Parathyroid adenoma (tissue), 2 donors: ENCODE measurements around the gene NCBP2L.

Source experiments
- H2AFZ ChIP-seq: fragments of 300-600 bp; sonication (generic); one replicate; pipeline ENCODE4 v1.7.0; 2017; ENCODE audit warnings: antibody characterized with exemption, mild to moderate bottlenecking
- H3K27ac ChIP-seq: fragments of 300-600 bp; sonication (generic); one replicate; pipeline ENCODE4 v1.7.0; 2017
- H3K27me3 ChIP-seq: fragments of 300-600 bp; sonication (generic); one replicate; pipeline ENCODE4 v1.7.0; 2017; ENCODE audit warnings: low read length; ENCODE audit not compliant: control insufficient read depth, insufficient read depth
- H3K36me3 ChIP-seq: fragments of 300-600 bp; sonication (generic); one replicate; pipeline ENCODE4 v1.7.0; 2017; ENCODE audit warnings: low read length; ENCODE audit not compliant: control insufficient read depth, insufficient read depth
- H3K4me1 ChIP-seq: fragments of 300-600 bp; sonication (generic); one replicate; pipeline ENCODE4 v1.7.0; 2017; ENCODE audit warnings: control low read depth
- H3K4me2 ChIP-seq: fragments of 300-600 bp; sonication (generic); one replicate; pipeline ENCODE4 v1.7.0; 2017; ENCODE audit warnings: low read length
- H3K4me3 ChIP-seq: fragments of 300-600 bp; sonication (generic); one replicate; pipeline ENCODE4 v1.7.0; 2017; ENCODE audit warnings: low read depth, low read length
- H3K79me2 ChIP-seq: fragments of 300-600 bp; sonication (generic); one replicate; pipeline ENCODE4 v1.7.0; 2017; ENCODE audit warnings: control low read depth
- H3K9ac ChIP-seq: fragments of 300-600 bp; sonication (generic); one replicate; pipeline ENCODE4 v1.7.0; 2017; ENCODE audit warnings: mild to moderate bottlenecking
- H3K9me3 ChIP-seq: fragments of 300-600 bp; sonication (generic); one replicate; pipeline ENCODE4 v1.7.0; 2017; ENCODE audit warnings: low read length; ENCODE audit not compliant: control insufficient read depth
- TF ChIP-seq, protein P1 (sequence below): fragments of 300-600 bp; sonication (generic); IDR thresholded peaks from one replicate; pipeline ENCODE4 v1.7.0; 2017; ENCODE audit warnings: antibody characterized with exemption, mild to moderate bottlenecking
- donor health status: primary hyperparathyroidism.

The NCBP2L gene

DNA sequence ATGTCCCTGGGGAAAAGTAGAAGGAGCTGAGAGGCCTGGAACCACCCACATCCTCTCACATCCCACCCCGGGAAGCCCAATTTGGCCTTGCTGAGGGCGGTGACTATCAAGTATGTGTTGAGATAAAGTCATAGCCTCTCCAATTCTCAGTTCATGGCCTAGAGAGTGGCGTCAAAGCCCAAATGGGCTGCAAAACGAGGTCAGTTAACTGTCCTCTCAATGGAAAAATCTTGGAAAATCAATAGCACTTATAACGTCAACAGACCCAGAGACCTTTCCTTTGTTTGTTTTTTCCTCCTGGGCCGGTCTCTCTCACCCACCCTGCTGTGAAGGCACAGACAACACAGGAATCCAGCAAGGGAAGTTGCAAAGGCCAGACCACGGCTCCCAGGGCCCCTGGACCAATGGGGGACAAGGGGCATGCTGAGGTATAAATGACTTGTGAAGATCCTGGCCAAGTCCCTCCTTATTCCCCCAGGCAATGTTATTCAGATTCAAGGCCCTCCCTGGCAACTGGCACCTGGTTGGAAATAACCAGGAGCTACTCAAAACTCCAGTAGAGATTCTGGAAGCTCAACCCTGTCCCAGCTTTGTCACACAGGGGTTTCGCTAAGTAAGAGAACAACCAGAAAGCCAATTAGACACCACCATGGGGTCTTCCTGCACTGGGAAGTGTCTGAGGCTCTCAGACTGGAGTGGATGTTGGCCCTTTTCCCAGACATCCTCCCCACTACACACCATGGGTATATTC lies 40.6 kb upstream of the NCBP2L start:
- peaks cover 4% of the 10 kb centered on the region for H3K79me2 ChIP-seq
- no peak overlapping the region for H2AFZ ChIP-seq
- no peak overlapping the region for H3K4me2 ChIP-seq
- H3K9me3 ChIP-seq = no peaks in the 10 kb centered on the region
- no peaks in the 10 kb centered on the region for H3K27me3 ChIP-seq
- no peak overlapping the region for H3K9ac ChIP-seq
- no peaks in the 10 kb centered on the region for H3K36me3 ChIP-seq
- TF ChIP-seq, protein P1, sequence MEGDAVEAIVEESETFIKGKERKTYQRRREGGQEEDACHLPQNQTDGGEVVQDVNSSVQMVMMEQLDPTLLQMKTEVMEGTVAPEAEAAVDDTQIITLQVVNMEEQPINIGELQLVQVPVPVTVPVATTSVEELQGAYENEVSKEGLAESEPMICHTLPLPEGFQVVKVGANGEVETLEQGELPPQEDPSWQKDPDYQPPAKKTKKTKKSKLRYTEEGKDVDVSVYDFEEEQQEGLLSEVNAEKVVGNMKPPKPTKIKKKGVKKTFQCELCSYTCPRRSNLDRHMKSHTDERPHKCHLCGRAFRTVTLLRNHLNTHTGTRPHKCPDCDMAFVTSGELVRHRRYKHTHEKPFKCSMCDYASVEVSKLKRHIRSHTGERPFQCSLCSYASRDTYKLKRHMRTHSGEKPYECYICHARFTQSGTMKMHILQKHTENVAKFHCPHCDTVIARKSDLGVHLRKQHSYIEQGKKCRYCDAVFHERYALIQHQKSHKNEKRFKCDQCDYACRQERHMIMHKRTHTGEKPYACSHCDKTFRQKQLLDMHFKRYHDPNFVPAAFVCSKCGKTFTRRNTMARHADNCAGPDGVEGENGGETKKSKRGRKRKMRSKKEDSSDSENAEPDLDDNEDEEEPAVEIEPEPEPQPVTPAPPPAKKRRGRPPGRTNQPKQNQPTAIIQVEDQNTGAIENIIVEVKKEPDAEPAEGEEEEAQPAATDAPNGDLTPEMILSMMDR = no peak
- H3K27ac ChIP-seq = peak overlapping the region; percentile 53
- H3K4me1 ChIP-seq = peaks cover 57% of the 10 kb centered on the region
- H3K4me3 ChIP-seq = no peak overlapping the region

DNA sequence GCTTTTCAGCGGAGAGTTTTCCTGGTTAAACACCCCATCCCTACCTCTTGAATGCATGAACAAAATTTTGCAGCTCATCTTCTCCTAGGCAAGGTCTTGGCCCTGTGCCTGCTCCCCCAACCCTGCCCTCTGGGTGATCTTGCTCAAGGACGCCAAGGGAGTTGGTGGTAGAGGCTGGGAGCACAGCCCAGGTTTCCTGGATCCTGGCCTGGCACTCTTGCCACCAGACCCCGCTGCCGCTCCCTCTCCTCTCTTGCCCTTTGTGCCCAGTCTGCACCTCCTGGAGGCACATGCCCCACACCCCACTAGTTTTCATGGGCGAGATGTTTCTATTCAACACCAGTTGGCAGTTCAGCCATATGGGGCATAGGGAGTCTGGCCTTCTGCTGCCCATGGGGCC lies 39.3 kb upstream of the NCBP2L start:
- H3K27ac ChIP-seq = peak overlapping the region; percentile 99
- TF ChIP-seq, protein P1 = no peak
- H3K36me3 ChIP-seq = no peaks in the 10 kb centered on the region
- H3K27me3 ChIP-seq = no peaks in the 10 kb centered on the region
- H3K79me2 ChIP-seq = peaks cover 4% of the 10 kb centered on the region
- H3K9ac ChIP-seq = no peak overlapping the region
- H3K4me2 ChIP-seq = no peak overlapping the region
- H3K4me3 ChIP-seq = no peak overlapping the region
- peaks cover 67% of the 10 kb centered on the region for H3K4me1 ChIP-seq
- no peaks in the 10 kb centered on the region for H3K9me3 ChIP-seq
- H2AFZ ChIP-seq = no peak overlapping the region

DNA sequence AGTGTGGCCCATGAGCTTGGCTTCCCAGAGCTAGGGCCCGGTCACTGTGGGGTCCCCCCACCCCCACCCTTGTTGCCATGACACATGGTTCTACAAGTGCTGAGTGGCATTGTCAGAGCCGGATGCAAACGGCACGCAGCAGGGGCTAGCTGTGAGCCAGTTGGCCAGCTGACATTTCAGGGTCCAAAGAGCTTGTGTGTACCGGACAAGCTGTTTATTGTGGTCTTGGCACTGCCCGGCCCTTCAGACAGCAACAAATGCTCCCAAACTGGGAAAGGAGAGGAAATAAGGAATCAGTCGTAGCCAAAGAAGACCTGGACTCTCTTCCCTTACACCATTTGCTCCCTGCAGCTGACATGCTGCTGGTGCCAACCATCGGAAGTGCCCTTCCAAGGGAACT lies 38.8 kb upstream of the NCBP2L start:
- H3K4me1 ChIP-seq = peaks cover 69% of the 10 kb centered on the region
- peak overlapping the region; percentile 99 for H3K27ac ChIP-seq
- H3K9ac ChIP-seq = no peak overlapping the region

DNA sequence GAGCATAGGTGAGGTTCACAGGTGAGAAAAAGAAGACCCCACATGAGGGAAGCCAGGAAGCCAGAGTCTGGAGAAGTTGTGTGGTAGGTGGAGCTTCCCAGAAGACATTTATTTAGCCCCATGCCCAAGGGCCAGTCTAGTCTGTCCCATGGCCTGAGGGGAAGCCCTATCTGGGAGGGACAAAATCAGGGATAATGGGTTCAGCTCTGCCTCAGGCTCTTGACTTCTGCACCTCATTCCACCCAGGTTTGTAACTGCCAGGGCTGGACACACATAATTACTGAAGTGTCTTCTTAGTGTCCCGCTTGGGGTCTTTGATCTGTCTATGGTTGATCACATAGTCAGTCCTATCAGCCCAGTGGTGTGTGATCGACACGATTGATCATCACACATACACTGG lies 38.0 kb upstream of the NCBP2L start:
- TF ChIP-seq, protein P1 = no peak
- H3K4me2 ChIP-seq = no peak overlapping the region
- H2AFZ ChIP-seq = no peak overlapping the region
- H3K79me2 ChIP-seq = peaks cover 8% of the 10 kb centered on the region
- H3K36me3 ChIP-seq = no peaks in the 10 kb centered on the region
- no peak overlapping the region for H3K9ac ChIP-seq
- H3K9me3 ChIP-seq = no peaks in the 10 kb centered on the region
- H3K27me3 ChIP-seq = no peaks in the 10 kb centered on the region
- peak overlapping the region; percentile 99 for H3K27ac ChIP-seq
- H3K4me3 ChIP-seq = no peak overlapping the region
- H3K4me1 ChIP-seq = peaks cover 67% of the 10 kb centered on the region

More for the DNA sequence above, 38.8 kb upstream of the NCBP2L start:
- Histone ChIP-seq H3K4me2 (no peak overlapping the region), H2AFZ (no peak overlapping the region), H3K27me3 (no peaks in the 10 kb centered on the region), H3K79me2 (peaks cover 4% of the 10 kb centered on the region), H3K4me3 (no peak overlapping the region), H3K36me3 (no peaks in the 10 kb centered on the region), H3K9me3 (no peaks in the 10 kb centered on the region)
- TF ChIP-seq, protein P1 = no peak

DNA sequence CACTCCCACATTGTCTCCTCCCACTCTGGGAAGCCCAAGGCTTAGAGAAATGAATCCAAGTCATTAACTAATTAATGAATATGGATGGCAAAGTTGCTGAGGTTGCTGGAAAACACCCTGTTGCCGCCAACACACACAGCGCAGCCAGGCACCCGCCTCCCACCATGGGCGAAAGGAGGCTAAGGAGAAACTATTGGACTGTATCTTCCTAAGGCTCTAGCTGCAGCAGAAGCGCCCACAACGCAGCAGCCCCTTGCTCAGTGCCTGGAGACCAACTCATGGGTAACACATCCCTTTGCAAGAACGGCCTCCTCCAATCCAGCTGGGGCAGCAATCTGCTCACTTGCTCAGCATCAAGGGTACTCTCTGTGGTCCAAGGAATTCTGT lies 36.1 kb upstream of the NCBP2L start:
- H3K36me3 ChIP-seq = no peaks in the 10 kb centered on the region
- H3K4me1 ChIP-seq = peaks cover 67% of the 10 kb centered on the region
- peaks cover 8% of the 10 kb centered on the region for H3K79me2 ChIP-seq
- peak overlapping the region; percentile 99 for H3K27ac ChIP-seq
- no peaks in the 10 kb centered on the region for H3K9me3 ChIP-seq
- TF ChIP-seq, protein P1 = no peak
- H3K9ac ChIP-seq = no peak overlapping the region
- peak overlapping the region; percentile 53 for H3K4me2 ChIP-seq
- H3K27me3 ChIP-seq = no peaks in the 10 kb centered on the region
- no peak overlapping the region for H2AFZ ChIP-seq
- no peak overlapping the region for H3K4me3 ChIP-seq
